GM06990 (cell line): ENCODE results near the gene SPACA4.

Source experiments
- DNase-seq: peaks from one replicate; pipeline ENCODE4 v3.0.0-alpha.2; 2011; ENCODE audit not compliant: insufficient read length; ENCODE audit errors: extremely low read depth
- H3K27me3 ChIP-seq: replicated peaks from 2 replicates; pipeline ENCODE4 v1.6.0; 2011; ENCODE audit warnings: low read length; ENCODE audit not compliant: control insufficient read depth, insufficient read depth
- H3K36me3 ChIP-seq: 2 replicates; pipeline ENCODE4 v1.5.1; 2011; ENCODE audit warnings: low read length; ENCODE audit not compliant: control insufficient read depth, insufficient read depth
- H3K4me3 ChIP-seq: replicated peaks from 2 replicates; pipeline ENCODE4 v1.5.1; 2011; ENCODE audit warnings: low read depth, mild to moderate bottlenecking, control low read depth, low read length
- TF ChIP-seq, protein P1 (sequence below): IDR thresholded peaks from 2 replicates; pipeline ENCODE4 v1.5.1; 2011; ENCODE audit warnings: low read length, control low read depth, mild to moderate bottlenecking, inconsistent platforms; ENCODE audit not compliant: insufficient read depth, poor library complexity, severe bottlenecking

Gene SPACA4

DNA sequence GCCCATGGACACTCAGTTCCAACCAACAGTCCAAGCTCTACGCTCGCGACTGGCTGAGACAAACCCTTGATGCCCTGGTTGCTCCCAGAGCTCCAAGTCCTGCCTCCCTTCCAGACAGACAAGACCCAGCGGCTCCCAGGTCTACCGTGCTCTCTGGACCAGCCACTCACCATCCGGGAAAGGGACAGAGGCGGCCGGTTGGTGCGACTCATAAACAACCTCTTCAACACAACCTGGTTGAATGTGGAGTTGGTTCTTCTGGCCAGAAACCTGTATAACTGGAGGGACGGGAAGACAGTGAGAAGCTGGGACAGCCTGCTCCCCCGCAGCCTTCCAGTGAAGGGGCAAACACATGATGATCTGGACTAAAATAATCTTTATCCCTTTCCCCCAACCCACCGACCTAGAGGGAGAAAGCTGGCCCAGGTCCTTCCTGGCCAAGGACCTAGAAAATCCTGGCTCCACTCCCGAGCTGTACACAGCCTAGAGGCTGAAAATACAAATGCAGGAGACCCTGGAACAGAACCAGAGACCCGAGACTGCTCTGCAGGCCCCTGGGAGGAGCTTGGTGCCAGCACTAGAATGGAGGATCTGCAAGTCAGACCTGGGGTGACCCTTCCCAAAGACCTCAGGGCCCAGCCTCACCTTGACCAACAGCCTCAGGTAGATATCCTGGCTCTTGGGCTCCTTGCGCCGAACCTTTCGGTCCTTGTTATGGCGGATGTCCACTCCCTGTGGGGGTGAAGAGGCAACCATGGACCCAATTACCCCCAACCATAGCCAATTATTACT lies 10.8 kb downstream of the SPACA4 start:
- Histone ChIP-seq H3K4me3 (peak overlapping the region; percentile 77), H3K36me3 (peaks cover 35% of the 10 kb centered on the region)
- DNase-seq: no peak

DNA sequence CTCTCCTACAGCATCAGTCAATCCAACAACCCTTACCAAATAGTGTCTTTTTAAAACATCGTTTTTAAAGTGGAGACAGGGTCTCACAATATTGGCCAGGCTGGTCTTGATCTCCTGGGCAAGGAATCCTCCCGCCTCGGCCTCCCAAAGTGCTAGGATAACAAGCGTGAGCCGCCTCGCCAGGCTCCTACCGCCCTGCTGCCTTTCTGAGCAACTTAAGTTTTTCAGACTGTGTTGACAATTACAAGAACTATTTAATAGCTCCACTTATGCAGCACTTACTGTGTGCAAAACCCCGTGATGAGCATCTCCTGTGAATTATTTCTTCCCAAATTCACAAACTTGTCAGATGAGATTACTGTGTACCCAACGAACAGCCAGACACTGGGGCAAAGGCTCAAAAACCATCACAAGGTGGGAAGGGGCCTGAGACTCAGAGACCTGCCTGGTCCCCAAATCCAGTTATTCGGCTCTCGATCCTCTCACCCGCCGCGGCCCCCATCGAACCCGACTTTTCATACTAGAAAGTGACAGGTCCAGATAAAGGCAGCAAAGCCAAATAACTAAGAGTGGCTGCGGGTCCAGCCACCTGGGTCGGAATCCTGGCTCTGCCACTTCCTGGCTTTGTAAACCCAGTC lies 11.9 kb downstream of the SPACA4 start:
- no peaks in the 10 kb centered on the region for H3K27me3 ChIP-seq
- H3K4me3 ChIP-seq: peak overlapping the region; percentile 77
- peaks cover 35% of the 10 kb centered on the region for H3K36me3 ChIP-seq
- no peak for DNase-seq
- TF ChIP-seq, protein P1, sequence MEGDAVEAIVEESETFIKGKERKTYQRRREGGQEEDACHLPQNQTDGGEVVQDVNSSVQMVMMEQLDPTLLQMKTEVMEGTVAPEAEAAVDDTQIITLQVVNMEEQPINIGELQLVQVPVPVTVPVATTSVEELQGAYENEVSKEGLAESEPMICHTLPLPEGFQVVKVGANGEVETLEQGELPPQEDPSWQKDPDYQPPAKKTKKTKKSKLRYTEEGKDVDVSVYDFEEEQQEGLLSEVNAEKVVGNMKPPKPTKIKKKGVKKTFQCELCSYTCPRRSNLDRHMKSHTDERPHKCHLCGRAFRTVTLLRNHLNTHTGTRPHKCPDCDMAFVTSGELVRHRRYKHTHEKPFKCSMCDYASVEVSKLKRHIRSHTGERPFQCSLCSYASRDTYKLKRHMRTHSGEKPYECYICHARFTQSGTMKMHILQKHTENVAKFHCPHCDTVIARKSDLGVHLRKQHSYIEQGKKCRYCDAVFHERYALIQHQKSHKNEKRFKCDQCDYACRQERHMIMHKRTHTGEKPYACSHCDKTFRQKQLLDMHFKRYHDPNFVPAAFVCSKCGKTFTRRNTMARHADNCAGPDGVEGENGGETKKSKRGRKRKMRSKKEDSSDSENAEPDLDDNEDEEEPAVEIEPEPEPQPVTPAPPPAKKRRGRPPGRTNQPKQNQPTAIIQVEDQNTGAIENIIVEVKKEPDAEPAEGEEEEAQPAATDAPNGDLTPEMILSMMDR: no peak

More for the DNA sequence above, 10.8 kb downstream of the SPACA4 start:
- H3K27me3 ChIP-seq: no peaks in the 10 kb centered on the region
- TF ChIP-seq, protein P1: no peak

DNA sequence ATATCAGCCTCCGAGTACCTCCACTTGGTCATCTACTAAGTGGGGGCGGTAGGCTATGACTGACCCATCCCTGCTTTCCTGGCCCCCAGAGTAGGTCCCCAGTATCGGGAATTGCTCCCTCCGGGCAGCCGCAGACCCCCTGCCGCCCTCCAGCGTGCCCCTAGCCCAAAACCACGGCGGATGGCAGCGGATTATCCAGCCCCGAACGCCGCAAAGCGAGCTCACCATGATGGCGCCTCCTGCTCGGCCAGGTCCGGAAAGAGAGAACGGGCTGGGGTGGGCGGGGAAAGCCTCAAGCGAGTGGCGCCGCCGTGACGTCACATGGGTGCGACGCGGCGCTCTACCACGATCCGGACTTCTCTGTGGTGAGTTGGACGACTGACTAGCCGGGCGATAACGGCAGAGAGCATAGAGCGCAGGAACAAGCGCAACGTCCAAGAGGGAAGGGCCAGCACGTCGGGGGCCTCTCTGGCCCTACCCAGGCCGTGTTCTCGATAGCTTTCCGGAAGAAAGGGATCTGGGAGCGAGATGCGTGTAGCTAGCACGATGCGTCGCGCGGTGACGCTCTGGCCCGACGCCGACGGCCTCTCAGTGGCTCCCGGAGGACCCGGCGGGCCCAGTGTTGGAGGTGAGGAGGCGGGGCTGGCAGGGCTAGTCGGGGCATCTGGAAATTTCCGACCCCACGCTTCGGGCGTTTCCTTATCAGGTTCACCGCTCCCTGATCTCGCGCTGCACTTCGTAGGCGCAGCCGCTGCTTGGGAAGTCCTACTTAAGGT lies 12.6 kb downstream of the SPACA4 start, which contains the start of the genes RPL18 and SPHK2:
RPL18 (minus strand) TSS at position 263 of the 776 bp plus-strand sequence; CDS start at position 228, 35 bp downstream.
SPHK2 (plus strand) TSS at position 591 of the 776 bp plus-strand sequence. CDS start 1,009 bp downstream, outside the sequence.
- DNase-seq: peak; percentile 100
- TF ChIP-seq, protein P1: peak; percentile 8
- Histone ChIP-seq H3K27me3 (no peaks in the 10 kb centered on the region), H3K36me3 (peaks cover 33% of the 10 kb centered on the region), H3K4me3 (peak within 1 kb of the TSS; percentile 77)

DNA sequence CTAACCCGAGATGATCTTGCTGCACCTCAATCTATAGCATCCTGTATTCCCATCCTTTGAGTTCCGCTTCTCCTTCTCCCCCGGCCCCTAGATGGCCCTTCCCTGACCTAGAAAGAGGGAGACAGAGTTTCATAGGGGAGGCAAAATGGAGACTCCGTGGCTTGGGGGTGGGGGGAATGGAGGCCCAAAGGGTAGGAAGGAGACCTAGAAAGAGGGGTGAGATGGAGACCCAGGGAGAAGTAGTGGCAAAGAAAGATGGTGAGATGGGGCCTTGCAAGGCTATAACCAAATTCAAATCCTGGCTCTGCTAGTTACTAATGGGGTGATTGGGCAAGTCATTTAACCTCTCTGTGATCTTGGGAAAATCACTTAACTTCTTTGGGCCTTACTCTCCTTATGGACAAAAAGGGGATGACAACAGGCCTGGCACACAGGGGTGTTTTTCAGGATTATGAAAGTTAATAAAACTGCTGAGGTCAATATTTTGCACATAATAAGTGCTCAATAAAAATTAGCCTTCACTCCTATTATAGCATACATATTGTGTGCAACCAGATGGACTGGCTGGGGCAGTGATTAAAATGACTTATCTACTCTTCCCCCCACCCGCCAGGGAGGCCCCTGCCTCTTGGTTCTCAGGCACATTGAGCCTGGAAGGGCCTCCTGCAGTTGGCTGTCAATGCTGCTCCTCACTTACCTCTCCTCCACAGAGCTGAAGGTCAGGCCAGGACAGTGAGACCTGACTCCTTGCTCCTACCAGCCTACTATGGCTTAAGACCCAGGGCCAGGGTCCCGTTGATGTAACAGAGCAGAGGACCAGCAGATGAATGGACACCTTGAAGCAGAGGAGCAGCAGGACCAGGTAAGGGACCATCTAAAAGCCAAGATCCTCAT lies 13.4 kb downstream of the SPACA4 start:
- DNase-seq: no peak
- H3K36me3 ChIP-seq: peaks cover 28% of the 10 kb centered on the region
- no peaks in the 10 kb centered on the region for H3K27me3 ChIP-seq
- peak overlapping the region; percentile 77 for H3K4me3 ChIP-seq
- TF ChIP-seq, protein P1: no peak

DNA sequence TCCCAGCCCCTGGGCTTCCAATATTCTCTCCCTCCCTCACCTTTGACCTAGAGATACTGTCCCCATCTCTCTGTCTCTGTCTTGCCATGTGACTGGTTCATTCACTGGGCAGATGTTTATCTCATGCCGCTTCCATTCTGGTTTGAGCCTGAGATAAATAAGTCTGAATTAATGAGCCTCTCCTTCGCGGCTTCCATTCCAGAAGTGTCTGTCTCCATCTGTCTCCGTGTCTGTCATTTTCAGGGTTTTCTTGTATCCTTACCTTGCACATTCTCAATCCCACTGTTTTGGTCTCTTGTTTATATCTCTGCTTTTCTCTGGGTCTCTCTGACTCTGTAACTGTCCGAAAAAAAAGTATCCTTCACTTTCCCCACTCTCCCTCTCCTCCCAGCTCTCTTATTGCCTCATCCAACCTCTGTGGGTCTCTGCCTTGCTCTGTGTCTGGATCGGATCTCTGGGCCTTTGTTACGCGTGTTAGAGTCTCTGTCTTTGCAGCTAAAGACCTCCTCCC lies 17.1 kb downstream of the SPACA4 start:
- TF ChIP-seq, protein P1: no peak
- H3K27me3 ChIP-seq: no peaks in the 10 kb centered on the region
- H3K36me3 ChIP-seq: peaks cover 2% of the 10 kb centered on the region
- H3K4me3 ChIP-seq: peak overlapping the region; percentile 47
- no peak for DNase-seq
